ENCODE measurements around the gene CASP6.
"Not testable (repeated sequence)": the region's sequence is repeated elsewhere in the genome, so short reads cannot be mapped to it uniquely, and the experiment has no call there.

The CASP6 gene

DNA sequence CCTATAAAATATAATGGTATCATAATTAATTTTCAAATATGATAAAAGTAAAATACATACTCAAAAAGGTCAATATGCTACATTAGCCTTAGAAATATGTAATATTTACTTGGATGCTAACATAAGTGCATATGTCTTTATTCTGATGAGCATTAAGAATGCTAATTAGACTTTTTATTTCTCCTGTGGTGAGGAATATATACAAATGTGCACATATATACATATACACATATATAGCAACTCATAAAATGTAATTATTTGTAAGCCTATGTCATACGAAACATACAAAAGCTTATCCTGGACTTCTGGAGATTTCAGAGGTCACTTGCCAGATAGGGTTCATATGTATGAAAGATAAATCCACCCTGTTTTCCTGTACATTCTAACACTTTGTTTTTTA lies 15.5 kb upstream of the CASP6 start:
- no peak for DNase-seq

DNA sequence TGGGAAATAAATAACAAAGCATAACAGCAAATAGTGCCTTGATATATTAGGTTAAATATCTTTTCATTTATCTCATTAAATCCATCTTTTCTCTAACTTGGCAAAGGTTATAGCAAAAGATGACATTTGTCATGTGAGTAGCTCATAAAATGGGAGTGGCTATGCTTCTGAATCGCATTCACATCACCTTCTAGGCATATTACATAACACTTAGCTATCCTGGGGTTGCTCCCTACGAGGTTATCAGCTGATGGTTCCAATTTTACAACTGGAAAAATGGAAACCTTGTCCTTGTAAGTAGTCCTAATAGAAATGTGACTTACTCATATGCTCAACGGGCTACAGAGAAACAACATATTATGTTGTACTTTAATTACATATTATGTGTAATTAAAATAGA lies 10.3 kb upstream of the CASP6 start:
- DNase-seq = no peak

DNA sequence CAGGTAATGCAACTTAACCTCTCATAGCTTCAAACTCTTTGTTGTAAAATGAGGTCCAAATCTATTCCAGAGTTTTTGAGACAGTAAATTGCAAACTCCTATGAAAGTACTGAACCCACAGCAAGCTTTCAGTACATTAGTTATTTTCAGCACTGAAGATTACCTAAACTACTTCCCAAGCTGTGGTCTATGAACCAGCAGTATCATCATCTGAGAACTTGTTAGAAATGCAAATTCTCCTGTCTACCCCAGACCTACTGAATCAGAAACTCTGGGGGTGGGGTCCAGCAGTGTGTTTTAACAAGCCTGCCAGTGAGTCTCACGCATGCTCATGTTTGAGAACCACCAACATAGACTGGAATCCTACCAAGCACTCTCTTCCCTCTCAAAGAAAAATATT lies 5.7 kb upstream of the CASP6 start:
- DNase-seq = no peak

DNA sequence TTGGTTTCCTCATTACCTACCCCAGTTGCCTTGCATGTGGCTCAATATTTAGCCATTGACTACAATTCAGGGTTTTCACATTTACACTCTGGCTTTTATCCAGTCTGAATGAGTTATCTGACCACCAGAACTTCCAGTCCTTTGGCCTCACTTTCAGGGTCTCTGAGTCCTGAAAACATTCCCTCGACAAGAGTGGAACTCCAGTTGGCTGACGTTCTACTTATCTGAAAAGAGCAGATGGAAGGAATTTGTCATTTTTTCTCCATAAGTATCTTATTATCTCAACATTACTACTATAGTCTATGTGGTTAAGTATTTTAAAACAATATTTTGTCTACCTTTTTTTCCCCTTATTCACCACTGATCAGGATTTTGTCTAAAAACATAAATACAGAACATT lies 5.2 kb upstream of the CASP6 start:
- DNase-seq = no peak

DNA sequence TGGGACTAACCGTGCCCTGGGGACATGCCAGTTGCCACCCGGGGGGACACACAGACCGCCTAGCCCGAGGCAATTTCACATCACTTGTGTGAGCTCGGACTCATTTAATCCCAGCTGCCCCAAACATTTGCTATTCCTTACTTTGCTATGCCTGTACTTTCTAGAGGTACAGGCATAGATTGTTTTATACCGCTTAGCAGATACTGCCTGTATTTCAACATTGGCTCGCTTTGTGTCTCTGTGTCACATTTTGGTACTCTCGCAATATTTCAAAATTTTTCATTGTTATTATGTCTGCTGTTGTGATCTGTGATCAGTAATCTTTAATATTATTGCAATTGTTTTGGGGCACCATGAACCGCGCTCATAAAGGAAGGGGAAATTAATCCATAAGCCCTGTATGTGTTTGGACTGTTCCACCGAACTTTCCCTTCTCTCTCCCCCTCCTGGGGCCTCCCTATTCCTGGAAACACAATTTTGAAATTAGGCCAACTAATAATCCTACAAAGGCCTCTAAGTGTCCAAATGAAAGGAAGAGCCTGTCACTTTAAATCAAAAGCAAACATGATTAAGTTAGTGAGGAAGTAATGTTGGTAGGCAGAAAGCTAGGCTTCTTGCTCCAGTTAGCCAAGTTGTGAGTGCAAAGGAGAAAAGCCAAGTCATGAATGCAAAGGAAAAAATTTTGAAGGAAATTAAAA lies 568 bp upstream of the CASP6 start:
- no peak for DNase-seq

DNA sequence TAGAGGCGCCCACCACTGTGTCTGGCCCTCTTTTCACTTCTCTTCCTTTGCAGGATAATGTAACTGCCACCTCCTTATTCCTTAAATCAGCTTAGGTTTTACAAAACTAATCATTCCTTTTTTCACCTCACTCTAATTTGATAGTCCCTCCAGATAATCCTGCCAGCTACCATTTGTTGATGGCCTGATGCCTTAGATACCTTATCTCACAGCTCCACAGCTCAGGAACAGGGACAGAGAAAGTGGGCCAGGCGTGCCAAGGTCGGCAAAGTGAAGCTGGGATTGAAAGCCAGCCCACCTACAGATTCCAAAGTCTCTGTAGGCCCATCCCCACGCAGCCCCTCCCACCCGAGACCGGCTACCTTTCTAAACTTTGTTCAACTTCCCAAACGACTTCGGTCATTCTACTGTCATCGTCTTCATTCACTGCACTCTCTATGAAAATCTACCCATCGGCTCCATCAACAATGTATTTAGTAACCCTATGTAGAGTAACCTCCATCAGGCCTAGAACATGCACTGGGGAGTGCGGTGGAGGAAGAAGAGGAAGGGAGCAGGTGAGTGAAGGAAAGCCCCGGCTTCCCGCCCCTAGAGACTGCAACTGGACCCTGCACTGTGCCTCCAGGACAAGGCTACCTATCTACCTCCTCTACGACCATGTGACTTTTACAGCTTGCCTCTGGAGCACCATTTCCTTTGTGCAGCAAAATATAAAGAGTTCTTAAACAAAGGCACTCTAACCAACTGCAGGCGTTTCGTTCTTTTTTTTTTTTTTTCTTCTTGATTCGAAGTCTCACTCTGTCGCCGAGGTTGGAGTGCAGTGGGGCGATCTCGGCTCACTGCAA lies 1.5 kb downstream of the CASP6 start:
- no peak for DNase-seq

DNA sequence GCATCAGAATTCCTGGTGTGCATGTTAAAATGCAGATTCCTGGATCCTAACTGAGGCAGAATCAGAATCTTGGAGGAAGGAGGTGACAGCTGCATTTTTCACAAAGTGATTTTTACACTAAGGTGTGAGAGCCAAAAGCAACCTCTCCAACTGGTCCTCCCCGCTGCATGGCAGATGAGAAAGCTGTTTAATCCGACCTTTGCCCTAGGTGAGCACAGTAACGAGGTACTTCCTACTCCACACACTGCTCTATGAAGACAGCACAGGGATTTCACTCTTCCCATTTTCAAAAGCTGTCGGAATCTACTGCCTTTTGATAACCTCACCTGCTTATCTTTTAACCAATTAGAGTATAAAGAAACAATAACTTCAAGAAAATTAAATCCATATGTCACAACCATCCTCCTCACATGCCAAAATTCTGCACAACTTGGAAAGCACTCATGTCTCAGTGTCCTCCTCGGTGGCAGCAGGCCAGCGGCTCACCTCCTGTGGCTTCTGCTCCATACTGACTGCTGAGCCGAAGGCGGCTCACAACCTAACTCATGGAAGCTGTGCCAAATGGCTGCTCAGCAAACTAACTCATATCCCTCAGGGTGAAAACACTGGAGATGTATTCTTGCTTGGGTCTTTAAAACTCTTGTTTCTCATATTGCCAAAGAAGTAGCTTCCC lies 3.6 kb downstream of the CASP6 start:
- DNase-seq = no peak

DNA sequence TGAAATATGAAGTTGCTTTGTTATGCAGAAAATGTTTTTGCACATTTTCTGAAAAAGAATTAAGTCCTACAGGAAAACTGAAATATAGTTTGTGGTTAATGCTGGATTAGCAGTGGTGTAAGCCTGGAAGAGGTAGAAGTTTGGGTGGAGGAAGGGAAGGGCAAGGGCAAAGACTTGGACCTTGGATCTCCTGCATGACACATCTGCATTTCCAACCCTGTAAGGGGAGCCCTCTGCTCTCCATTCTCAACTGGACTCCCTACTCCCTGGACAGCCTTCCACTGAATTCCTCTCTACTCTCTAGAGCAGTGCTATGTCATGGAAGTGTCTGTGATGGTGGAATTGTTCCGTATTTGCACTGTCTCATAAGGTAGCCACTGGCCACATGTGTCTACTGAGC lies 4.6 kb downstream of the CASP6 start:
- DNase-seq = no peak

DNA sequence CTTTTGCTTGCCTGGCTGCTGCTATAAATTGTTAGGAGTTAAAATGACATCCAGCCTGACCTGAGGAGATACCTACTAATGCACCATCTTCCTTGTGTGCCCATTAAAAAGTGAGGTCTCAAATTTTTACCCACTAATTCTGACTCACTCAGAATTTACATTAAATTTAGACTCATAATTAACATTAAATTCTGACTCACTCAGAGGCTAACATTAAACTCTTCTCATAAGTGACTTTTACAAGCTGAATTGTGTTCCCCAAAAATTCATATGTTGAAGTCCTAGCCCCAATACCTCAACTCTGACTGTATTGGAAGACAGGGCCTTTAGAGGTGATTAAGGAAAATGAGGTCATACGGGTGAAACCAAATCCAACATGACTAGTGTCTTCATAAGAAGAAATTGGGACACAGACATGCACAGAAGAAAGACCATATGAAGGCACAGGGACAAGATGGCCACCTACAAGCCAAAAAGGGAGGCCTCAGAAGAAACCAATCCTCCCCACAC lies 11.8 kb downstream of the CASP6 start:
- no peak for DNase-seq

DNA sequence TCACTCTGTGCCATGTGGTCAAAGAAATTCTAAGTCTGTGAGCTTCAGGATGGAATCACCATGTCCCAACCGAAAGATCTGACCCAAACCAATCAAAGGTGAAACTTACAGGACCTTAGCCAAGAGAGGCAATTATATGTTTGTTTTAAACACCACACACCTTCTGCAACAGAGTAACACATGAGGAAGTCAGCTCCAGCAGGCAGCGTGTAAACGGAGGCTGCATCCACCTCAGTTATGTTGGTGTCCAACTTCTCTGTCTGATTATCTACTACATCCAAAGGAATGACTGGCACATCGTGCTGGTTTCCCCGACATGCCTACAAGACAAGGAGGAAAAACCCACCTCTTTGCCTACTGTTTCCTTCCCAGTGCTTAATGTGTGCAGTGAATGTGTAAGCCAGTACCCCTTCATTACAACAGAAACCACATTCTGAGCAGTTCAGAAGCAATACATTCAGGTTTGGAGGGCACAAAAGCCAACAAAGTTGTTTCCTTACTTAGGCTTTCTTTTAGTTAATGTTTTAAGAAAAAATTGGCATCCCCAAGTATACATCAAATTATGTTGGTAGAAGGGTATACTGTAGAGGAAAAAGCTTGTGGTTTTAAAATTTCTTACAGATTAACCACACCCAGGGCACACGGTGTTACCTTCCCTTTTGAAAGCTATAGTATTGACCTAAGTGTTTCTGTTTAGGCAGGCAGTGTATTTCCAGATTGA lies 12.4 kb downstream of the CASP6 start:
- DNase-seq = no peak

DNA sequence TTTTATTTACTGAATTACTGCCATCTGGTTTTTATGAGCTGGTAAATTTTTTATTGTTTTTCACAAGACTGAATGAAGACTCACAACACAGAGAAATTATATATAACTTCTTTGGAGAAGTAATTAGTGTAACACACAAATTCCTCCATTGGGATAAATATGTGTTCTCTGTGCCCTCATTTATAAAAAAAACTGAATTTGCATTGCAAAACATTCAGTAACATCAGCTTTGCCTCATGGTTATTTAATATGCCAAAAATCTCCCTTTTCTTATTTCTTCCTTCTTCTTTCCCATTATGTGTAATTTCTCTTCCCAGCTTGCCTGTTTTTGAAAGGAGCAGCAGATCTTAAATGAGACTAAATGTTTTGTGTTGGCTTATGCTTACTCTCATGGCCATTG lies 18.5 kb downstream of the CASP6 start:
- no peak for DNase-seq

DNA sequence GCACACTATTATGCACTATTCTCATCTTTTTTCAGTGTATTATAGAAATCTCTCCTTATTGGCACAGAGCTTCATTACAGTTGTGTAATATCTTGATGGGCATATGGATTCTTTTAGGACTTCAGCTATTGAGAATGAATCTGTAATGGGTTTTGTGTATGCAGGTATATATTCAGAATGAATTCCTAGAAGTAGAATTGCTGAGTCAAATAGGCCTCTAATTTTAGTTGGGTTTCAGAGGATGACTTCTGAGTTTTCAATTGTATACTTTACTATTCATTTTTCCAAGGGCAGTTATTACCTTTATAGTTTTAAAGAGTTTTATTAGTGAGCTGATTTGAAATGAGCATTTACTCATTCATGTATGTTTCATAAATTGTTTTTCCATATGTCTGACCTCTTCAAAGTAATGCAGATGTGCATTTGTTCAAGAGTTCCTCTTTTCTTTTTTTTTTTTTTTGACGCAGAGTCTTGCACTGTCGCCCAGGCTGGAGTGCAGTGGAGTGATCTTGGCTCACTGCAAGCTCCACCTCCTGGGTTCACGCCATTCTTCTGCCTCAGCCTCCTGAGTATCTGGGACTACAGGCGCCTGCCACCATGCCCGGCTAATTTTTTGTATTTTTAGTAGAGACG lies 19.5 kb downstream of the CASP6 start:
- DNase-seq = no peak

DNA sequence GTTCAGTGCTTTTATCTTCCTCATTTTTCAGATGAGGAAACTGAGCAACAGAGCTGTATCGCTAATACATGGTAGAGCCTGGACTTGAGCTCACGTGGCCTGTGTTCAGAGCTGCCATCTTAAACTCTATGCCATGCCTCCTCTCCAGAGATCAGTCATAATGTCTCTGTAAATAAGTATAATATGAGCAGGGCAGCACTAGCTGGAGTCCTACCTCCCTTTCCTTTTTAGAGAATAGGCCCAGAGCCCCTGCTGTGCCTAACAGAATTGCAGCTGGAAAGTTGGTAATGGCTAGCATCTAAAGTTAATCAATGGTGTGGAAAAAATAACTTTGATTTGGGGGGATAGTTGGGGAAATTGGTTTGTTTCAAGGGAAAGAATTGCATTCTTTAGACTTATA lies 20.4 kb downstream of the CASP6 start:
- DNase-seq = no peak

DNA sequence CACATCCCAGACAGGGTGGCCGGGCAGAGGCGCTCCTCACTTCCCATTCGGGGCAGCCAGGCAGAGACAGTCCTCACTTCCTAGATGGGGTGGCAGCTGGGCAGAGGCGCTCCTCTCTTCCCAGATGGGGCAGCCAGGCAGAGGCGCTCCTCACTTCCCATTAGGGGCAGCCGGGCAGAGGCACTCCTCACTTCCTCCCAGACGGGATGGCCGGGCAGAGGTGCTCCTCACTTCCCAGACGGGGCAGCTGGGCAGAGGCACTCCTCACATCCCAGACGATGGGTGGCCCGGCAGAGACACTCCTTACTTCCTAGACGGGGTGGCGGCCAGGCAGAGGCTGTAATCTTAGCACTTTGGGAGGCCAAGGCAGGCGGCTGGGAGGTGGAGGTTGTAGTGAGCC lies 24.3 kb downstream of the CASP6 start:
- DNase-seq = not testable (repeated sequence)

DNA sequence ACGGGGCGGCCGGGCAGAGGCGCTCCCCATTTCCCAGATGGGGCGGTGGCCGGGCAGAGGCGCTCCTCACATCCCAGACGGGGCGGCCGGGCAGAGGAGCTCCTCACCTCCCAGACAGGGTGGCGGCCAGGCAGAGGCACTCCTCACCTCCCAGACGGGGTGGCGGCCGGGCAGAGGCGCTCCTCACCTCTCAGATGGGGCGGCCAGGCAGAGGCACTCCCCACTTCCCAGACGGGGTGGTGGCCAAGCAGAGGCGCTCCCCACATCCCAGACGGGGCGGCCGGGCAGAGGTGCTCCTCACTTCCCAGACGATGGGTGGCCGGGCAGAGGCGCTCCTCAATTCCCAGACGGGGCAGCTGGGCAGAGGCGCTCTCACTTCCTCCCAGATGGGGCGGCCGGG lies 24.8 kb downstream of the CASP6 start:
- DNase-seq = not testable (repeated sequence)

DNA sequence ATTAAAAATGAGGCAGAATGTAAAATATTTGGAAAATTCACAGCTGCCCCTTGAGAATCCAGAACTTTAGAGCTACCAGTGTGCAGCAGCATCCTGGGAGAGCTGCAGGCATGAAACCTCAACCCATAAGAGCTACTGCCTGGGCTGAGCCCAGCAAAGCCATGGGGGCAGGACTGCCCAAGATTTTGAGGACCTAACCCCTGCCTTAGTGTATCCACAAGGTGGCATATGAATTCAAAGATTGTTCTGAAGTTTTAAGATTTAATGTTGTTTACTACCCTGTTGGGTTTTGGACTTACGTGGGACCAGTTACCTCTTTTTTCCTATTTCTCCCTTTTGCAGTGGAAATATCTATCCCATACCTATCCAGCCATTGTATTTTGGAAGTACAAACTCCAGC lies 26.4 kb downstream of the CASP6 start:
- no peak for DNase-seq

DNA sequence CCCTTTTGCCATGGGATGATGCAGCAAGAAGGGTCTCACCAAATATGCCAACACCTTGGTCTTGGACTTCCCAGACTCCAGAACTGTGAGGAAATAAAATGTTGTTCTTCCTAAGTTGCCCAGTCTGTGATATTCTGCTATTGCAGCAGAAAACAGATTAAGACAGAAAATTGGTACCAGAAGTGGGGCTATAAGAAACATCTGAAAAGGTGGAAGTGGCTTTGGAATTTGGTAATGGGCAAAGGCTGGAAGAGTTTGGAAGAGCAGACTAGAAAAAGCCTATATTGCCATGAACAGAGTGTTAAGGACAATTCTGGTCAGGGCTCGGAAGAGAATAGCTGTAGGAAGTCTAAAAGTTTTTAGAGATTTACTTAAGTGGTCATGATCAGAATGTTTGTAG lies 27.4 kb downstream of the CASP6 start:
- DNase-seq = no peak

DNA sequence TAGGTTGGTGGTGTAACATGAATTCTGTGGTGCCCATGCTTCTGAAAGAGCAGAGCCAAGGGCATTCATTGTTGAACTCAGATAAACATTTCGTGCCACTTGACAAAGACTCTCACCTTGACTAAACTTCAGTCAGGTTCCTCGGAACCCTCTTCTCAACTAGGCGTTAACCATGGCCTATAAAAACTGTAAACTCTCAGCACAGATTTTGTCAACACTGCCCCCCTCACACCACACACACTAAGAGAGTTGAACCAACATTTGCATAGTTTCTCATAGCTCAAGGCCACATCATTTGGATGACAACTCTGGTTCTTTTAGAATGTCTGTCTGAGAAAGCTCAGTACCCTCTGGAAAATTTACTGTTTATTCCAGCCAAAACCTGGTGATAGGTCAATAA lies 28.1 kb downstream of the CASP6 start:
- no peak for DNase-seq

DNA sequence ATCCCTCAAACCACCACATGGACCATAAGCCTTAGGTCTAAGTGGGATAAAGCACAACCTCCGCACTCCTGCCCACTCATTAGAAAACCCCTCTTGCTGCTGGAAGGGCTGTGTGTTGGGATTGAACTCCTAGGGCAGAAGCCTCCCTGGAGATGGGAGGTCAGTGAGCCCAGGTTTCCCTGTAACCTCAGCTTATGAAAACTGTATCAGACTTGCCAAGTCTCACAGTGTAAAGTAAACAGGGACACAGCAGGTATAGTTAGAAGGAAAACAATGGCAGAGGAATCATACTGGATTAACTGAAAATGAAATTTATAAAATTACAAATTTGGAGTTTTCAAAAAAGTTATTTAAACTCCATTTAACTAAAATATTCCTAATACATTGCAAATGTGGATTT lies 29.9 kb downstream of the CASP6 start:
- no peak for DNase-seq

DNA sequence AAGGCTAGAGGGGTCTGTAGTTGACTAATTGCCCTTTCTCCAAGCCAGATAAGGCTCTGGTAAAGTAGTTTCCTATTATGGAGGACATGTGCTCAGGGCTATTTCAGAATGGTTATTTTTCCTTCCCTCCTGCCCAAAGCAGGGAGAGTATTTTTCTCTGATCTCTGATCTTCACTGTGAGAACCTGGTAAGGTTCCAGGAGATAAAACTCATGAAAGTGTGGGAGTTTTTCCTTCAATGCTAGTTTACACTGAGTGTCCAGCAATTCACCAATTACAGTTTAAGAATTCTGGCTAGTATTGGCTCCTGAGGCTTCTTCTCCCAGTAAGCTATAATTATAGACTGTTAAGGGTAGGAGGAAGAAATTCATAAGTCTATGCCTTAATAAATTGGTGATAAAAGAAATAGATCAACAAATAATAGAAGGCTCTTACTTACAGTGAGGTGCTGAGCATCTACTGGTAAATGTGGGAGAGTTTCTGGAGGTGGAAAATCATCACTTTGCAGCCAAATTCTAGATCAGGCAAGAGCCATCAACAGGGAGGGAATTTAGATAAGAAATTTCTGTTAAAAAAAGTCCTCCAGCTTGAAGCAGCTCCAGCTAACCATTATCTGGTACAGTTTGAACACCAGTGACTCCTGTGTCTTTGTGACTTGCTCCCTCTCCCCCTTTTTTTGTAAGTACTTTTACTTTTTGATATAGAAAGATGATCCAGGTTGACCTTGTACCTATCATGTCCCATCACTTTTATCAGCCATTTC lies 30.9 kb downstream of the CASP6 start:
- DNase-seq = no peak

DNA sequence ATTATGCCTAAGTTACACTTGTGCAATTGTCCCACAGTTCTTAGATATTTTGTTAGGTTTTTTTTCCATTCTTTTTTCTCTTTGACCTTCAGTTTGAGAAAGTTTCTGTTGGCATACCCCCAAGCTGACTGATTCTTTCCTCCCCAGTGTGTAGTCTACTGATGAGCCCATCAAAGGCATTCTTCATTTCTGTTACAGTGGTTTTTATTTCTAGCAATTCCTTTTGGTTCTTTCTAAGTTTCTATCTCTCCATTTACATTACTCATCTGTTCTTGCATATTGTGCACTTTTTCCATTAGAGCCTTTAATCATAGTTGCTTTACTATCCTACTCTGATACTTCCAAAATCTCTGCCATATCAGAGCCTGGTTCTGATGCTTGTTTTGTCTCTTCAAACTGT lies 31.9 kb downstream of the CASP6 start:
- no peak for DNase-seq
